GM19193 (cell line): Measurements from ENCODE around the gene MAST4.

Experiments
- POLR2A ChIP-seq: IDR thresholded peaks from 4 replicates; pipeline ENCODE4 v1.6.1; 2011; ENCODE audit not compliant: insufficient read depth, insufficient read length; ENCODE audit errors: extremely low read depth

The MAST4 gene

DNA sequence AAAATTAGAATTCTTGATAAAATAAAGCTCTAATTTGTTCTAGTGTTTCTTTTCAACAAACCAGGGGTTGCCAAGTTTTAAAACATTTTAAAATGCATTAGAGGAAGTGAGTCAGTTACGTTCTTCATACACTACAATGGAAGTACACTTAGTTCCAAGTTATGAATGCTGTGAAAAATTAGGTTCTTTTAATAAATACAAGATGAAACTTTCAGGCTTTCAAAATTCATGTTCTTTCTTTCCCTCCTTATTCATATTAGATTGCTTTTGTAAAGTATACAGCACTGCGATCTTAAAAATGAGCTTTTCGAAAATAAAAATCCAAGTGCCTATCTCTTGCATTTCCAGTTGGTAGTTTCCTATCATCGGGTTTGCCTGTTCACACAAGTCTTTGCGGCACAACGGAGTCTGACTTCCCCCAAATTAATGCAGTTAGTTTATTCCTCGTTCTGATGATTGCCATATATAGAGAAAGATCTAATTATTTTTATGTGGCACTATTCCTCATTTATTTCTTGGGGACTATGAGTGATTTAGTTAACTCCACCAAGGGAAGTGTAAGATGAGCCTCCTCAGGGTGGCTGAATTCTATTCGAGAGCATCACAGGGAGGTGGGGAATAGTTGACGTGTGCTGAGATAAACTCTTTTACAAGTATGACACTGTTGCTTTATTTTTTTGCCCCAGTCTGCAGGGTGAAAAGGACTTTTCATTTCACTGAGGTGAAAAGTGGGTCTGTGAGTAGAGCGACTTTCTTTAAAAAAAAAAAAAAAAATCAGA, 362.2 kb downstream of the MAST4 start:
- TF ChIP-seq POLR2A, result no peak

DNA sequence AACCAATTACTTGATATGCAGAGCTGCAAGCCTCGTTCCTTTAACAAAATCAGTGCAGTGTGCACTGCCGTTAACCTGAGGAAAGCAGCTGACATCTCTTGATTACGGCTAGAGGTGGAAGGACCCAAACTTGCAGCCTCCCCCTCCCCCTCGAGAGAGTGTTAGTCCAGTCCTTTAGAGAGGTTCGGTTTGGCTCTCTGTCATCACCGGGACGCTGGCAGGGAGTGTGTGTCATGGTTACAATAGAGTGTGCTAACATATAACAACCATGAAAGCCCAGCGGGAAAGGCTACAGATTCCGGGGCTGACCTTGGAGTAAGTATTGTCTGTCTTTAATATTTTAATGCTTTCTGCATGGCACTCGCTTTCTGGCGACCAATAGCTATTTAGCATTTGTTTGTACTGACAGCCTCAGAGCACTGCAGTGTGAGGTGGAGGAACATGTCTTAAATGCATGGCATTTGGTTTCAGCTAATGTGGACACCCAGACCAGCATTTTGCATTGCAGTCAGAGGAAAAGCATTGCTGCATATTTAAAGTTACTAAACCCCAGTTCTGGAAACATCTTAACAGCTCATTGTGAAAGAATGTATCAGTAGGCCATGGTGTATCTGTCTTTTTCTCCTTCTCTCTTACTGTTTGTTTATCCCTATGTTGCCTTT, 362.9 kb downstream of the MAST4 start:
- no peak for TF ChIP-seq POLR2A

DNA sequence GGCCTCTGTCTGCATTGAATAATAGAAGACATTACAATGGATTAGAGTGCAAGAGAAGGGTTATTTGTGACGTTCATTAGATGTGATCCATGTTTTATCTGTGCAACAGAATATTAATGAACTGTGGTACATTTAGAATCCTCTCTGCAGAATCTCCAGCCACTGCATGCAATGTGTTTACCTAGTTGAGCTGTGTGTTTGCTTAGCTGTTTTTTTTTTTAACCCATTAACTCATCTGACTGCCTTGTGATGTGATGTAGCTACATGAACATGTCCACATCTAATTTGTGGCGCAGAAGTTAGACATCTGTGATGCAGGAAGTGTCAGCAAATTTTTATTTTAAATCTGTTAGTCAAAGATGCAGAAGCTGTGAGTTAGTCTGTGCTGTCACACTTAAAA, 363.5 kb downstream of the MAST4 start:
- no peak for TF ChIP-seq POLR2A

DNA sequence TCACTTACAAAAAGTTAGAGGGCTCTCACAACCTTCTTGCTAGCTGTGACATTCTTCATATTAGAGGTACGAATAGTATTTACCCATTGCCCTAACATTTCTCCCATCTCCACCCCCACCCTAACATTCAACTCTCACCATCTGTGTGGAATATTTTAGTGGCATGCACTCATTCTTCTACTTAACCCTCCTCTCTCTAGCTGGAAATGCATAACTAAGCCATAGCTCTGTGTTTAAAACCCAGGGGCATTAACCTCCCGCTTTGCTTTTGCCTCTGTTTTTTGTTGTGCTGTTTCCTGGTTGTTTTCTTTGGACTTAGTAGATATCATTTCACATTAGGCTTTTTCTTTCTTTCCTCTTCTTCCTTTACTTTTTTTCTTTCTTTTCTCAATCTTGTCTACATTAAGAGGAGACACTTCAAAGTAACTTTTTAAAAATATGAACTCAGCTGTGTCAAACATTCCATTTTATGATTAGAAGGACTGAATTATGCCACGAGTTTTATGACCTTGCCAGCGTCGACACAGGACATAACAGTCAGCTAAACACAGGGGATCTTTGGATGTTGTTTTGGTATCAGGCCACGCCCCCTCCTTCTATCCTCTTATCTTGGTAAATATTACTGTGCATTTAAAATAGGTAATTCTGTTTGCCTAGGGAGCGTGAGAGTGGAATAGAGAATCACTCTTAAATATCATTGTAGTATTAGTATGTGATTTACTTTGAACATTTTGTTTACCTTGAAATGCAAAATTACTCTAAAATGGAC, 364.4 kb downstream of the MAST4 start:
- no peak for TF ChIP-seq POLR2A

DNA sequence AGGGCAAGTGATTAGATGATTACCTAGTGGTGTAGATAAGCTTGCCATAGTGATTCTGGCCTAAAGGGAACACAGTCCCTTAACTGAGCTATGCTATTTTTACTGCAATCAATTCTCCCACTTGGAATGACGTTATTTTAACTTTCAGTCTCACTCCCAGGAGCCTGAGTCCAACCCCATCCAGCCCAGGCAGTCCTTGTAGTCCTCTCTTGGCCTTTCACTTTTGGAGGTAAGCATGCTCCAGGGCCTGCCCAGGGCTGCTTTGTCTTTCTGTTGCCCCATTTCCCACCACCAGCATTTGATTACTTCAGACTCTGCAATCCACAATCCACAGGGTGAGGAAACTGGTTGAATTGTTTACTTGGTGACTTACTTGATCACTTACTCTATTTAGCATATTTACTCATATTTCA, 367.4 kb downstream of the MAST4 start:
- no peak for TF ChIP-seq POLR2A

DNA sequence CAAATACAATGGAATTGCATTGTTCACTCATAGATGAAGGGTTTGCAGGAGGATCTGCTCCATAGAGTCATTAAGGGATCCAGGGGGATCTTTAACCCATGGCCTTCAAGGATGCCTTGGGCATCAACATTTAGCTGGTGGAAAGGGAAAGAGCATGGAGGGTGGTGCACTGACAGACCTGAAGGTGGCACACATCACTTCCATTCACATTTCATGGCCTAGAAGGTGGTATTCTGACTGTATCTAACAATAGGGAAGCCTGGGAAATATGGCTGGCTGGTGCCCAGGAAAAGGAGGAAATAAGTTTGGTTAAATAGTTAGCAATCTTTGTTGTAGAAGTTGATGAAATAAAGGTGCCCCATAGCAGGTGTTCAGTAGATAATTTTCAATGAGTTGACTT, 370.2 kb downstream of the MAST4 start:
- TF ChIP-seq POLR2A, result no peak

DNA sequence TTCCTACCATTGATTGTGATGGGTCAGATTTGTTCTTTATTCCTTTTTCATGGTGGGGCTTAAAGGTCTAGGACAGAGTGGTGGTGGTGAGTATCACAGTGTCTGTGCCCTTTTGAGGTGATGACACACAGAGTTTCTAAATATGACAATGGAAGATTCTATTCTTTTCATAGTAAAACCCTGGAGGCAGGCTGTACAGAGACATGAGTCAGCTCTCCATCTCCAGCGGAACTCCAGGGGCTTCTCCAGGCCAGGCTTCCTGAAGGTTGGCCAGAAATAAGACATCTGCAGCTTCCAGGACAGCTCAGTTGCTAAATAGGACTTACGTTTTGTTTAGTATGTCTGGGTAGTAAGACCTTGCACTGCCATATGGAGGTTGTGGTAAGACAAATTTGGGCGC, 370.9 kb downstream of the MAST4 start:
- TF ChIP-seq POLR2A, result no peak

DNA sequence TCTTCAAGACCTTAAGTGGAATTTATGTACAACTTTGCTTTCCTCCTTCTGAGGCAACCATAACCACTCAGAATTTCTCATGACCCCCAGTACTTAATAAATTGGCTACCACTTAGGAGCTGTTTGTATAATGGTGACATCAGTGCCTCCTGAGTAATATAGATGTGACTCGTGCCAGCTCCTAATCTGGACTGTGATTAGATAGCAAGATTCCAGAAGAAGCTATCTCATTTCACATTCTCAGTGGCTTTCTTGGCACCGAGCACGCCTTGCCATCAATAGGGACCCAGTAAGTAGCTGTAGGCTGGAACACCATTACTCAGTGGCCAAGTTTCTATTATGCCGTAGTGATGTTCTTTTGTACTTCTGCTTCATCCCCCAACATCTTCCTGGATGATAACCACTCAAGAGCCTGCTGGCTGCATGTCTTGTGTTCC, 371.7 kb downstream of the MAST4 start:
- no peak for TF ChIP-seq POLR2A

DNA sequence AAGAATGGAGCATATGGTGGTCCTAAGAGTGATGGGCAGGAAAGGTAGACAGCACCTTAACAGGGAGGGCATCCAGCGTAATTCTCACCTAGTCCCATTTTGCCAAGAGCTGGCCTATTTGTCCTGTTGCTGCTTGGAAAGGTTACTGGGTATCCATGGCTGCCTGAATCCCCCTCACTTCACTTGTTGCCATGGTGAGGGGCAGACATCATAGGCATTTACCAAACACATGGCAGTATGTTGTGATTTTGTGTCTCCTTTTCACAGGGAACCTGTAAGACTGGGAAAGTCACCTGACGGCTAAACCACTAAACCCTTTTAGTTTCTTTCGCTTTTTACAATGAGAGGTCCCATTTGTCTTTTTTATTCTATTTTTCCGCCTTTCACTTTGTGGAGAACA, 373.3 kb downstream of the MAST4 start:
- TF ChIP-seq POLR2A, result no peak

DNA sequence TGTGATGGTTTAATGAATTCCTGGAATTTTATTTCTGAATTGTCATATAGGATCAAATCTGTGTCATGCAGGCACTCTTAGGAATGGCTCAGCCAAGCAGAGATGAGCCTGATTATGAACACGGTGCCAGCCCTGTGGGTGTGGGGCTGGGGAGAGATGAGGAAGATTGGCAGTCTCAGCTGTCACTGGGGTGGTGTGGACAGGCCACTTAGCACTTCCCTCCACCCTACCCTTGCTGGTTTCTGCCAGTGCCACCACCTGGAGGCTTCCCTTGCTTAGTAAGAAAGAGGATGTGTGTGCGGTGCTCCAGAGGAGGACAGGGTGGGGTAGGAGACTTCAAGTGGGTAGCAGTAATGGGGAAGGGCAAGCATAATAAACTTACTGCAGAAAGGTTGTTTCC, 373.8 kb downstream of the MAST4 start:
- no peak for TF ChIP-seq POLR2A

DNA sequence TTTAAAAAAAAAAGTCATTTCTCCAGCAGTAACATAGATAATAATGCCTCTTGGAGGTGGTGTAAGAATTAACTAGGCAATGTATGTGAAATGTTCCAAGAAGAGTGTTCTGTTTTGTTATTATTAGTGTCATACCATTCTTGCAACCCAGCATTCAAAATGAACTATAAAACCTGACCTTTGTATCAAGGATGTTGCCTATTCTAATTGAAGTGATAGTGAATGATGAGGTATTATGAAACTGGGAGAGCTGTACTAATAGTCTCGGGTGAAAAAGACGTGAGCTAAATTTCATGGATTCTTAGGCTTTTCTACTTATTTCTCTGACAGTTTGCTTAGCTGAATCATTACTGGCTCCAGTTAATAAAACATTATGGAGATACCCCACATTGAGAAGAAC, 375.8 kb downstream of the MAST4 start:
- TF ChIP-seq POLR2A, result no peak

DNA sequence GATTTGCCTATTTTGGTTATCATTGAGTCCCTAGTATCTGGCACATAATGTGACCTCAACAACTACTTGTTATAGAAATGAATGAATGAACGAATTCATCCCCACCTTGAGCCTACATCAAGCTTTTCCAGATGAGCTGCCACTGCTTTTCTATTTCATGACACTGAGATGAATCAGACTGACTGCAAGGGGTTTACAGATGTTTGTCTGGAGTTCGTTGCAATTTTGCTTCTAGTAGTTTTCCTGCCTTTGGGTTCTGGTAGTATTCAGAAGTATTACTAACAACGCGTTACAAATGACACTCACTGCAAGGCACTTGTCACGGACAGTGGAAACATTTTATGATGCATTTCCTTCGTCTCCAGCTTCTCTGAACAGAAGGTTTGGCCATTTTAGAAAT, 378.1 kb downstream of the MAST4 start:
- TF ChIP-seq POLR2A, result no peak

DNA sequence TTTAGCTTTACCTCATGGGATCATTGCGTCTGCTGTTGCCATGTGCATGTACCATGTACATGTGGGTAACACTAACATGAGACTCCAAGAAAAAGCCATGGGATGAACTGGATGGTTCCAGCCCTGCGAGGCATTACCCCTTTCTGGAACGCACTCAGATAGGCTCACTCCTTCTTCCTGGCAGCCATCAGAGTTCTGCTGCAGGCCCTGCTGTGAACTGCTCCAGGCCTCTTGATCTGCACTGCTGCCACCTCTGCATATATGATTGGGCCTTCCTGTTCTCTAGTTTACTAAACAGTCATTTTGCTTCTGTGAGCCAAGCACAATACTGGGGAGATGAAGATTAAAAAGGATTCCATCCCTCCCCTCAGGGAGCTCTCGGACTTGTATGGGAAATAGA, 379.9 kb downstream of the MAST4 start:
- TF ChIP-seq POLR2A, result no peak

DNA sequence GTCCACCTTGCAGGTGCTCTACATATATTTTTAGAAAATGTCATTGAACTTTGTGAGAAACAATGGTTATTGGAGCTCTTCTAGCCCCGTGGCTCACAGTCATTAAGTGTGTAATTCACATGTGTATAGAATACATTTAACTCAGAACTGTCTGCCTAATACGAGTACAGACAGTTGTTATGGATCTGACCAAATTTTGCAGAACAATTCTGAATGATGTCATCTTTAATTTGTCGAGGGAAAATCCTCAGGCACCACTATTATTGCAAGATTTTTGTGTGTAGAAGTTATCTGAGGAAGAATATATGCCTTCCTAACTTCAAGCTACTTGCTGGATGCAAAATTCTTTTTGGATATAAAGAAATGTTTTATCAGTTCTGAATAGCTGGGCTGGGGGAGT, 383.5 kb downstream of the MAST4 start:
- TF ChIP-seq POLR2A, result no peak

DNA sequence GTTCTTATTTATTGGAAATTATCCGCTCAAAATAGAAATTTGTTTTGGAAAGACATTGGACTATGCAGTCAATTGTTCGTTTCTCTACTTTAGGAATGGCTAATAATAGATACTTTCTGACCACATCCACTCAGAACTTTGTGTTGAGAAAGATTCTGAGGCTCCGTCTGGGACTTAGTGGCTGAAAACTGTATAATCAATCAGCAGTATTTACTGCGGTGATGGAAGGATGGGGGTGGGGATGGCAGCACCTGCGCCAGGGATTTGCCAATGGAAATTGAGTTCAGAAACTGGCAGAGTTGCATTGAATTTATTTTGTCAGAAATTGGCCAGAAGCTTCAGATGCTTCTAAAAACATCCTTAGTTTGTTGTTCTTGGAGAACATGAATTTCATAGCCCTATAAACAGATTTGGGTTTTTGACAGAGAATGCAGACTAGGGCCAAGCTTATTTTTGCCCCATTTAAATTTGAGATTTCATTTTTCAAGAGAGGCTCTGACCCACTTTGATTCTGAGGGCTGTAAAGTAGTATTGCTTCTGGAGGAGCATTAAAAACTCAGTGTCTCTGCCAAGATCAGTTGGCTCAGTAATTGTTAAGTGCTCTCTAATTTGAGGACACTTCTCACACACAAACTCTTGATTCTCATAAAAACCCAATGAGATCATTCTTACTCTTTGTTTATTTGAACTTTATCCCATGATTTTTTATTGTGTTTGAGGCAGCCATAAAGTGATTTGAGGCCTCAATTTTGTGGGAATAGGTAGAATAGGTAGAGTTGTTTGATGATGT, 385.3 kb downstream of the MAST4 start:
- no peak for TF ChIP-seq POLR2A
